SJCRH30 (cell line): ENCODE results near the gene PAPPA2. TPM values are rescaled to one million over a fixed set of nuclear protein-coding genes. Genes with fewer than 3 reads are reported as not detected.
A peak's percentile ranks its signal among the peaks of the same experiment; 100 is the strongest.

Experiments
- DNase-seq, 2 experiments: peaks; one replicate each; pipeline ENCODE4 v3.0.0-alpha.2; 2015 to 2020
- H3K27ac ChIP-seq: fragments of 250-450 bp; sonication (Bioruptor Pico); 2 replicates; pipeline ENCODE4 v1.5.1; 2020; ENCODE audit warnings: mild to moderate bottlenecking, moderate library complexity
- H3K27me3 ChIP-seq: fragments of 250-450 bp; sonication (Bioruptor Pico); 2 replicates; pipeline ENCODE4 v1.5.1; 2020; ENCODE audit warnings: mild to moderate bottlenecking, moderate library complexity
- H3K36me3 ChIP-seq: fragments of 250-450 bp; sonication (Bioruptor Pico); 2 replicates; pipeline ENCODE4 v1.5.1; 2020; ENCODE audit warnings: mild to moderate bottlenecking, moderate library complexity
- H3K4me1 ChIP-seq: fragments of 250-450 bp; sonication (Bioruptor Pico); 2 replicates; pipeline ENCODE4 v1.5.1; 2020; ENCODE audit warnings: mild to moderate bottlenecking, moderate library complexity
- H3K4me3 ChIP-seq: fragments of 250-450 bp; sonication (Bioruptor Pico); 2 replicates; pipeline ENCODE4 v1.5.1; 2020; ENCODE audit warnings: mild to moderate bottlenecking, moderate library complexity
- H3K9me3 ChIP-seq: fragments of 250-450 bp; sonication (Bioruptor Pico); replicated peaks from 2 replicates; pipeline ENCODE4 v1.5.1; 2020; ENCODE audit warnings: mild to moderate bottlenecking, moderate library complexity
- total RNA-seq: library from RNA; depleted of rRNA; stranded (reverse); fragments of >200 nt; shearing (Covaris generic); gene quantifications from 2 replicates; pipeline ENCODE4 v1.2.3, GENCODE V29; 2014

Gene PAPPA2
- total RNA-seq, 1 experiment from 2014 or later: 0.04 TPM

DNA sequence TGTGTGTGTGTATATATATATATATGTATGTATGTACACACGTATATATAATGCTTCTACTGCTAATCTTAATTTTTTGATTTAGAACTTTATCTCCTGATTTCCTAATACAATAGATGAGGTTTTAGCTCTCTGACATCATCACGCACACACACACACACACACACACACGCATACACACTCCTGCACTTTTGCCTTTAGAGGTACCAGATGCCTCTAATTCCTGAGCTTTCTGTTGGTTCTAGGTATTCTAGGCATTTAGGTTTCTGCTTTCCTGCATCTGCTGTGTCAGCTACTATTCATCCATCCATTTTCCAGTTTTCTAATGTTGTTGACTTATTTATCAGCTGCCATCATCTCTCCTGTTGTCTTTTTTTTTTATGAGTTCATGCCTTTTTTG is 353.3 kb downstream of the PAPPA2 start:
- H3K4me3 ChIP-seq: no peak overlapping the region
- no peak overlapping the region for H3K27ac ChIP-seq
- H3K9me3 ChIP-seq: no peaks in the 10 kb centered on the region
- no peaks in the 10 kb centered on the region for H3K4me1 ChIP-seq
- no peaks in the 10 kb centered on the region for H3K27me3 ChIP-seq
- no peaks in the 10 kb centered on the region for H3K36me3 ChIP-seq
- no peak for DNase-seq

DNA sequence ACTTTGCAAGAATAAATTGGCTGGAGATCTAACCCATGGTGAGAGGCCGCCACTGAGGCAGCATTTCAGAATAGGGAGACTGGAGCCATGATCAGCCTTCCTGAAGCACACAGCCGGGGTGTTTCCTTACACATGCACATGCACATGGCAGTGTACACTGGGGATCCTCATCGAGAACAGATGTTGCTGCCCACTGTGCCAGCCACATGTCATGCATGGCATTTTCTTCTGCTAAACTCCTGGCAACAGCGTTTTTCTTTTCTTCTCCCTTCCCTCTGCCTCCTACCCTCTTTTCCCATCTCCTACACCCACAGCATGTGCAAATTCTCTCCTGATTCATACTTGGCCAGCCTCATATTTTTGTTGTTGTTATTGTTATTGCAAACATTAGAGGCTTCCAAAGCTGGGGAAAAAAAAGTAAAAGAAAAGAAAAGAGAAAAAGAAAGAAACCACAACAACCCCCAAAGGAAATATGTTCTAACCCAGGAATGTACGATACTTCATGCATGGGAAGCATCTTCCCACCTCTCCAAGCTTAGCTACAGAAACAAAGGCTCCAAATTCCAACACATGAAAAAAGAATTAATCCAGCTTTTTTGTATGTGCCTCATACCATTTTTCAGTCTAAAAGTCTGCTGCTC is 357.5 kb downstream of the PAPPA2 start:
- Histone ChIP-seq H3K27ac (no peak overlapping the region), H3K4me1 (no peaks in the 10 kb centered on the region), H3K9me3 (no peaks in the 10 kb centered on the region), H3K36me3 (no peaks in the 10 kb centered on the region), H3K27me3 (no peaks in the 10 kb centered on the region), H3K4me3 (no peak overlapping the region)
- DNase-seq: no peak

DNA sequence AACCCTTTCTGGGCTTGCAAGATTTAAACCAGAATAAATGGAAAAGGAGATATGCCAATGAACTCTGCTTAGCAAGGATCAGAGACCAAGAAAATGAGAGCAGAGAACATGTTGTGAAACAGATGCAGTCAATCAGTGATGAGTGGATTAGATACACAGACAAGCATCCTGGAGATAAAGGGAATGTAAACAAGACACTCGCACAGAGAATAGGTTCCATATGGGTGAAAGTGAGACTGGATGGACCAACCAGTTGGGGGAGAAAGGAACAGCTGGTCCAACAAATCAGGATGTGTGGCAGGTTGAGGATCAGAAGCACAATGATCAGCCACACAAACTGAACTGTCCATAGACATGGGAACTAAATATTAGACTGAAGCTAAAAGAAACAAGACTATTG is 363.3 kb downstream of the PAPPA2 start:
- Histone ChIP-seq H3K27me3 (no peaks in the 10 kb centered on the region), H3K4me3 (no peak overlapping the region), H3K36me3 (no peaks in the 10 kb centered on the region), H3K4me1 (no peaks in the 10 kb centered on the region), H3K9me3 (no peaks in the 10 kb centered on the region), H3K27ac (no peak overlapping the region)
- peak in 1 of 2 experiments; percentile 14 for DNase-seq

DNA sequence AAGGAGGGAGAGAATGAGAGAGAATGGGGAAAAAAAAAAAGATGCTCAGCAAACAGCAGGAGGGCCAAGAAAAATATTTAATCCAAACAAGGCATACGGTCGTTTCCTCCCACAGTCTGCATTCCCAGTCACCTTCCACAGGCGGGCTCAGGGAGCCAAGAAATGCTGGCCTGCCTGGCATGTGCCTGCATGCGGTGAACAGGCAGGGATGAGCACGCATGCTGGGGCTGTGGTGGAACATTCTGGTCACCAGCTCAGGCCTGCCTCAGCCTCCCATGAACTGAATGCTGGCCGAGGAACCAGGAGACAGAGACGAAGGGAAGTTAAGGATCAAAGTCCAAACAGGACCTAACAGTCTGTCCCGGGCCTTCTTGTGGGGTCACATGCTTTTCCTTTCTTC is 366.3 kb downstream of the PAPPA2 start:
- Histone ChIP-seq H3K36me3 (no peaks in the 10 kb centered on the region), H3K9me3 (no peaks in the 10 kb centered on the region)
- DNase-seq: no peak

DNA sequence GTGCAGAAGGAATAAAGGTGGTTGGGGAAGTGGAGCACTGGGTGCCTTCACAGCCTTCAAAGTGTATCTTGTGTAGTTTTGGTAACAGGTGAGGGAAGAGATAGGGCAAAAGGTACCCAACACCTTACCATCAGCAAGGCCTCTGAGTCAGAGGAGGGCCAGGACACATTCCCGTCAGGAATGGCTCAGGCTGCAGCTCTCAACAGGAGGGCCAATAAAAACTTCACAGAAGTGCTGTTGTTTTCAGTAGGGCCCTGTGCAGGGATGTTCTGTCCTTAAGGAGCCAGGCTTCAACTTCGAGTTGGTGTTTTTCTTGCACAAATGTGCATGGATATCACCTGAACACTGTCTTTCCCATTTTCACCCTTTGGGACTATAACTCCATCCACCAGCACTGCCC is 368.2 kb downstream of the PAPPA2 start:
- no peaks in the 10 kb centered on the region for H3K9me3 ChIP-seq
- no peak for DNase-seq

More for the DNA sequence above, 366.3 kb downstream of the PAPPA2 start:
- no peaks in the 10 kb centered on the region for H3K27me3 ChIP-seq
- H3K4me1 ChIP-seq: no peaks in the 10 kb centered on the region
- no peak overlapping the region for H3K27ac ChIP-seq
- no peak overlapping the region for H3K4me3 ChIP-seq

DNA sequence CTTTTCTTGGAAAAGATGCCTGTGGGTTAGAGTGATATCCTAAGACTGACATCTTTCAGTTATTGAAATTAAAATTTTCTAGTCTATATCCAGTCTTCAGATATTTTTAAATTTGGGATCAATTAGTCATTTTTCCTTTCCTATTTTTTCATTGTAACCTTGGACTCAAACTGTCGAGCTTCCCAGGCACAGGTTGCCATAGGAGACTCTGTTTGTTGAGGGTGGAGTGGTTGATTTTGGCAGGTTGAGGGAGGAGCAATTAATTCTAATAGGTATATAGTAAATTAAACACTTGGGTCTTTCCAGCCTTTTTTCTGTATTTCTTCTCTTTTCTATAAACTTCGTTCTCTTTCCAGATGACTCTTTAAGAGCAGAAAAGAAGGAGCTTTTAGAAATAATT is 374.7 kb downstream of the PAPPA2 start:
- Histone ChIP-seq H3K4me1 (no peaks in the 10 kb centered on the region), H3K9me3 (no peaks in the 10 kb centered on the region), H3K27me3 (no peaks in the 10 kb centered on the region), H3K27ac (no peak overlapping the region), H3K36me3 (no peaks in the 10 kb centered on the region), H3K4me3 (no peak overlapping the region)
- no peak for DNase-seq

More for the DNA sequence above, 368.2 kb downstream of the PAPPA2 start:
- Histone ChIP-seq H3K4me3 (no peak overlapping the region), H3K4me1 (no peaks in the 10 kb centered on the region), H3K27ac (no peak overlapping the region), H3K36me3 (no peaks in the 10 kb centered on the region), H3K27me3 (no peaks in the 10 kb centered on the region)

DNA sequence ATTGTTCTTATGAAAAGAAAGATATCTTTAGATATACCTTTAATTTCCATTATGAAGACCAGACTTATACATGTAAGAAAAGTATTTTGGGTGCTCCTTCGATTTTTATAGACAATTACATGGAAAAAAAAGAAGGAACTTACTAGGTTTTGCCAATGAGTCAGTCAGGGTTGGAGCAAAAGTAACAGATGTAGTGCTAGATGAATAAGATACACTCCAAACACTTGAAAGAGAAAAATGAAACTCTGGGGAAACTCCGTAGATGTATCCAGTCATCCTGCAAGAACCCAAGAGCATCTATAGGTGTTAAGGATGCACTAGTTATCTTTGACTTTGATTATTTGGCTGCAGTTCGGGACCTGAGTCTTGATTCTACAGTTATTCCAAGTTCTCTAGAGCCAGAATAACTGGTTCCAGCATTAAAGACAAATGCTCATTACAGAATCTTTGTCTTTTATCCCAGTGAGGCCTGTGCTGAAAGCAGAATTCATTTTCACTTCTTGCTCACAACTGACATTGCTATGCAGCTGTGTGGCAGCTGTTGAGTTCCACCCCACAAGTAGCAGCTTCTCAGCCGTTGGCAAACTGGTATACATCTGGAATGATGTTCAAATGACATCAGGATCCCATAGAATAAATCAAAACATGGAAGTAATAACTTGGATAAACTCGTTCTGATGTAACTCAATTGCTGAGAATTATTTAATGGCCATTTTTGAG is 375.5 kb downstream of the PAPPA2 start:
- DNase-seq: no peak
- H3K27me3 ChIP-seq: no peaks in the 10 kb centered on the region
- no peaks in the 10 kb centered on the region for H3K36me3 ChIP-seq
- H3K4me1 ChIP-seq: no peaks in the 10 kb centered on the region
- no peak overlapping the region for H3K27ac ChIP-seq
- no peak overlapping the region for H3K4me3 ChIP-seq
- no peaks in the 10 kb centered on the region for H3K9me3 ChIP-seq

DNA sequence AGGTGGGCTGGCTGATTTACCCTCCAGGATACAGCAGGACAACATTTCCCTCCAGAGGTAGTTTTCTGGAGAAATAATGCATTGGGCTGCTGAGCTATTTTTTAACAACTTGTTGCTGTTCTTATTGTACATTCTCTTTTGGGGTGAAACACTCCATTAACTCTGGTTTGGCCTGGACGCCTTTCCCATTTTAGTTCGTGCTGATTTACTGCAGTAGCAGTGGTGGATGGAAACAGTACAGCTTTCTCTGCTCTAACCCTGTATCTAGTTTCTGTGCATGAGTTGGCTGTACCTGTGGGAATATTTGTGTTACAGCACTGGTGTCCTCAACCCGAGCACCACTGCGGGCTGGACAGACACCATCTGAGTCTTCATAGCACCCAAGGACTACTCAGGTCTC is 376.2 kb downstream of the PAPPA2 start:
- H3K4me3 ChIP-seq: no peak overlapping the region
- H3K36me3 ChIP-seq: no peaks in the 10 kb centered on the region
- no peaks in the 10 kb centered on the region for H3K4me1 ChIP-seq
- no peak overlapping the region for H3K27ac ChIP-seq
- H3K27me3 ChIP-seq: no peaks in the 10 kb centered on the region
- H3K9me3 ChIP-seq: no peaks in the 10 kb centered on the region
- DNase-seq: no peak

DNA sequence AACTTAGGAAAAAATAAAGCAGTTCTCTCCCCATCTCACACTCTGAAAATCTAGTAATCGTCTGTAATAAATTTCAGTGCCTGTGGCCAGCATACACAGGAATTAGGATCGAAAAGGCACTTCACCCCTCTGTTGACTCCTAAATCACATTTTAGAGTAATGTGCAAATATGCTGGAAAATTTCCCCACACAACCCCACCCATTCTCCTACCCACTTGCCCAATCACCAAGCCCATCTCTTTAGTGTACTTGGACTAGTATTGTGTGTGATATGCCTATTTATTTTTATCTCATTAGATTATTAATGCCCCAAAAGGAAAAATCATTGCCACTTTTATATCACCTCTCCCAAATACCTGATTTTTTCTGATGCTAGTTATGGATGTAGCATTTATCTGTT is 378.3 kb downstream of the PAPPA2 start:
- no peaks in the 10 kb centered on the region for H3K36me3 ChIP-seq
- DNase-seq: no peak
- no peaks in the 10 kb centered on the region for H3K9me3 ChIP-seq
- H3K4me3 ChIP-seq: no peak overlapping the region
- H3K4me1 ChIP-seq: no peaks in the 10 kb centered on the region
- no peaks in the 10 kb centered on the region for H3K27me3 ChIP-seq
- no peak overlapping the region for H3K27ac ChIP-seq

DNA sequence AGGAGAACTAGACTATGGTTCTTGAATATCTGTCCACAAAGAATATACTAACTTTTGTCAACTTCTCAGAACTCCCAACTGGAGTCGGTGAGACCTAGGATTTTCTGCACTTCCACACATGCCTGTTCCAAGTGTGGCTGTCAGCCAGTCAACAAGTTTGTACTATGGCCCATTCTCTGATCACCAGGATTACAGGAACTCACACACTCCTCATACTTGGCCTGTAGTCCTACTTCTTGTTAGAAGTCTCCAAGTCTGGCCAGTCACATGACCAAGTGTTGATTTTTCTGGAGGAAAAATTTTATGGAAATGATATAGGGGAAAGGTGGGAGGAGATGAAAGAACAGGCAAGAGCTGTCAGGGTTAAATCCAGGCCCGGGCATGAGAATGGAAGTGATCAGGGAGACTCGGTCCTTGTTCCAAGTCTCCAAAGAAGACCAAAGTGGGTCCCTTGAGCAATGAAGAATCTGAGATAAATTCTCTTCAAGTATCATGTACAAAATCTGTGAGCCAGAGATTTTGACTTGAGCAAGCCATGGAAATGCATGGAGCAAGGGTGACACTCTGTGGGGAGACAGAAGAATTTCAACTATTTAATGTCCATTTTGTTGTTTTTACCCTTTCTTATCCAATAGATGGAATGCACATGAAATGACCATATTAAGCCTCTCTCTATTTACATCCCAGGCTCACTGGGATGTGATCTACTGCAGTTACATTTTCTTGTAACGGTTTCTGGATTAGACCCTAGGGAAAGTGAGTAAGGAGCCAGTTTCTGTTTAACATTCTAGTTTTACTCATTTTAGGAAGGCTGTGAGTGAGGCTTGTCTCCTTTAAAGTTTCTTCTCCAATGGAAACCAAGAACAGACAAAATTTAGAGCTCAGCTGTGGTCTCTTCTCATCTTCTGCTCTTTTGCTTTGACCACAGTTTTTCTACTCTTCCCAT is 380.6 kb downstream of the PAPPA2 start:
- H3K4me1 ChIP-seq: no peaks in the 10 kb centered on the region
- DNase-seq: peak in 1 of 2 experiments; percentile 30

DNA sequence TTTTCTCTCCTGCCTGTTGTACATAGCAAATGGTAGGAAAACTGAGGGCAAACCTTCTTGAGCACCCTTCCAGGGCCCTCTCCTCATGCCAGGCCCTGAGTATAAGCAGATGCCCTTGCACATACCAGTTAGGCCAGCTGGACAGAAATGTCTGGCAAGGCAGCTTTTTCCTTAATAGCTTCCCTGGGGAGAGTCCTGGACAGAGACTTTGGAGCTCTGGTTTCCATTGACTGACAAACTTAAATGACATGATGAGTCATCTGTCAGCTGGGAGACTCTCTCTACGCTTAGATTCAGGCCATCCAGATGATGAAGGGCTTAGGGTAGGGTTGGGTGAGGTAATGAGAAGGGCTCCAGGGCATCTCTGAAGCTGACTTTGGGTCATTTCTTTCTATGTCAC is 384.1 kb downstream of the PAPPA2 start:
- peak in 1 of 2 experiments; percentile 2 for DNase-seq
- Histone ChIP-seq H3K4me1 (no peaks in the 10 kb centered on the region), H3K4me3 (no peak overlapping the region), H3K27ac (no peak overlapping the region), H3K27me3 (no peaks in the 10 kb centered on the region), H3K36me3 (no peaks in the 10 kb centered on the region), H3K9me3 (no peaks in the 10 kb centered on the region)

More for the DNA sequence above, 380.6 kb downstream of the PAPPA2 start:
- no peak overlapping the region for H3K4me3 ChIP-seq
- H3K36me3 ChIP-seq: no peaks in the 10 kb centered on the region
- H3K9me3 ChIP-seq: no peaks in the 10 kb centered on the region
- H3K27me3 ChIP-seq: no peaks in the 10 kb centered on the region
- no peak overlapping the region for H3K27ac ChIP-seq

DNA sequence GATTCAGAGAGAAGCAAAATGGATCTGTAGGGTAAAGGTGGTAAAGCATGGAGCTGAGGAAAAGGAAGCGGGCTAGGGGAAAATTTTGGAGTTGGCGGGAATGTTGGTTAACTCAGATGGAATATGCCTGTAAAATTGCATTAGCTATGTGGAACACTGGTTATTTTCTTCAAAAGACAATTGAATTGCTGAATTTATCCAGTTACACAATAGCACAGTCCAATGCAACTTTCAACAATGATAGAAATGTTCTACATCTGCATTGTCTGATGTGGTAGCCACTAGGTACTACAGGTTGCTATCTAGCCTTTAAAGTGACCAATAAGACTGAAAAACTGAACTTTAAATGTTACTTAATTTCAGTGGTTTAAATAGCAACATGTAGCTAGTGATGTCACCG is 386.3 kb downstream of the PAPPA2 start:
- Histone ChIP-seq H3K9me3 (no peaks in the 10 kb centered on the region), H3K36me3 (no peaks in the 10 kb centered on the region), H3K27me3 (no peaks in the 10 kb centered on the region), H3K4me3 (no peak overlapping the region), H3K27ac (no peak overlapping the region), H3K4me1 (no peaks in the 10 kb centered on the region)
- no peak for DNase-seq

DNA sequence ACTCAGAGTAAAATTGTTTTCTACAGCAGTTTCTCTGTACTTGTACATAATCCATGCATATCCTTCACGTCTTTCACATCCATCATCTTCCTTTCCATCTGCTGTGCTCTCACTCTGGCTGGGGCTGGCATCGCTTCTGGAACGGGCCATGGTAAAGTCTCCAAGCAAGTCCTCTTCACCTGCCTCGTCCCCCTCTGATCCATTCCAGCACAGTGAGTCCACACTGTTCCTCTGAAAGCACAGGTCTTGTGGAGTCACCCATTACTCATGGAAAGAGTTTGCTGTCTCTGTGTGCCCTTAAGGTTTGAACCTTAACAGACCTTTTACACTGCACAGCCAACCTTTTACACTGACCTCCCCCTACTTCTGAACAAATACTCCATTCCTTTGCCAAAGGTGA is 387.9 kb downstream of the PAPPA2 start:
- no peak overlapping the region for H3K27ac ChIP-seq
- DNase-seq: no peak
- H3K36me3 ChIP-seq: no peaks in the 10 kb centered on the region

DNA sequence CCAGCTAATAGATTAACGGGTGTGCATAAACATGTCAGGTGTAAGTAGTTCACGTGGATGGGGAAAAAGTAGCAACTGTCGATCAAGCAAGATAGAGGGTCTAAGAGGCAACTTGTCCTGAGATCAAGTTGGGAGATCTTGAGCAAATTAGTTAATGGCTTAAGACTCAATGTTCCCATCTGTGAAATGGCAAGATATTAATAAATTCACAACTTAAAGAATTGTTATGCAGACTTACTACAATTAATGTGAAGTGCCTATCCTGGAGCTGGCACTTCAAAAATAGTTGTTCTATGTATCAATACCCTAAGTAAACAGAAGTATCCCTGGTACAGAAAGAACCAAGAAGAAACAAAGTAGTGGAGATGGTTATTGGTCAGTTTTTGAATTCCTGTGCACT is 389.1 kb downstream of the PAPPA2 start:
- H3K27me3 ChIP-seq: no peaks in the 10 kb centered on the region
- H3K9me3 ChIP-seq: no peaks in the 10 kb centered on the region
- no peak overlapping the region for H3K27ac ChIP-seq
- no peaks in the 10 kb centered on the region for H3K36me3 ChIP-seq
- H3K4me3 ChIP-seq: no peak overlapping the region
- H3K4me1 ChIP-seq: no peaks in the 10 kb centered on the region
- DNase-seq: no peak

More for the DNA sequence above, 387.9 kb downstream of the PAPPA2 start:
- Histone ChIP-seq H3K27me3 (no peaks in the 10 kb centered on the region), H3K4me3 (no peak overlapping the region), H3K9me3 (no peaks in the 10 kb centered on the region), H3K4me1 (no peaks in the 10 kb centered on the region)

DNA sequence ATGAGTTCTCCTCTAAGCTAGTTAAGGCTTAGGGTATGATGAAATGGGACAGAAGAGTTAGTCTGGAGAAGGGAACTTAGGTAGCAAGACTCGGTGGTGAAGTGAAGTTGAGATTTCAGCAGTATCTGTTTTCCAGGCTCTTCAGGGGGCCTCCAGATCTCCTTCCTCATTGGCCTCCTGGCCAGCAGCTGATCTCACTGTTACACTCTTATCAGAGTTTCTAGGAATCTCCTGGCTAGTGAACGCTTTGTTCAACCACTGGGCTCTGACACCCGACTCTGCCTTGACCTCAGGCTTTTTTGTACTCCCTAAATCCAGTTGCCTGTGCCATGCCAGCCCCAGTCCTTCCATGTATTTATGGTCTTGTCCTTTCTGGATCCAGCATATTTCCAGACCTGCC is 390.5 kb downstream of the PAPPA2 start:
- no peak for DNase-seq
- Histone ChIP-seq H3K27ac (no peak overlapping the region), H3K27me3 (no peaks in the 10 kb centered on the region), H3K9me3 (no peaks in the 10 kb centered on the region), H3K36me3 (no peaks in the 10 kb centered on the region), H3K4me1 (no peaks in the 10 kb centered on the region), H3K4me3 (no peak overlapping the region)
